GM23248 (cell line): ENCODE results near the gene ATP6V1C2.

ENCODE experiments used
- EZH2 ChIP-seq: fragments of 200-600 bp; sonication (generic); IDR thresholded peaks from 2 replicates; pipeline ENCODE4 v1.6.1; 2018; ENCODE audit warnings: antibody characterized with exemption, mild to moderate bottlenecking; ENCODE audit not compliant: insufficient read depth, poor library complexity, severe bottlenecking
- EZH2phosphoT487 ChIP-seq: fragments of 200-600 bp; sonication (generic); IDR thresholded peaks from 2 replicates; pipeline ENCODE4 v1.6.1; 2018; ENCODE audit warnings: antibody characterized with exemption, moderate library complexity, mild to moderate bottlenecking, low read depth; ENCODE audit not compliant: insufficient read depth

DNA sequence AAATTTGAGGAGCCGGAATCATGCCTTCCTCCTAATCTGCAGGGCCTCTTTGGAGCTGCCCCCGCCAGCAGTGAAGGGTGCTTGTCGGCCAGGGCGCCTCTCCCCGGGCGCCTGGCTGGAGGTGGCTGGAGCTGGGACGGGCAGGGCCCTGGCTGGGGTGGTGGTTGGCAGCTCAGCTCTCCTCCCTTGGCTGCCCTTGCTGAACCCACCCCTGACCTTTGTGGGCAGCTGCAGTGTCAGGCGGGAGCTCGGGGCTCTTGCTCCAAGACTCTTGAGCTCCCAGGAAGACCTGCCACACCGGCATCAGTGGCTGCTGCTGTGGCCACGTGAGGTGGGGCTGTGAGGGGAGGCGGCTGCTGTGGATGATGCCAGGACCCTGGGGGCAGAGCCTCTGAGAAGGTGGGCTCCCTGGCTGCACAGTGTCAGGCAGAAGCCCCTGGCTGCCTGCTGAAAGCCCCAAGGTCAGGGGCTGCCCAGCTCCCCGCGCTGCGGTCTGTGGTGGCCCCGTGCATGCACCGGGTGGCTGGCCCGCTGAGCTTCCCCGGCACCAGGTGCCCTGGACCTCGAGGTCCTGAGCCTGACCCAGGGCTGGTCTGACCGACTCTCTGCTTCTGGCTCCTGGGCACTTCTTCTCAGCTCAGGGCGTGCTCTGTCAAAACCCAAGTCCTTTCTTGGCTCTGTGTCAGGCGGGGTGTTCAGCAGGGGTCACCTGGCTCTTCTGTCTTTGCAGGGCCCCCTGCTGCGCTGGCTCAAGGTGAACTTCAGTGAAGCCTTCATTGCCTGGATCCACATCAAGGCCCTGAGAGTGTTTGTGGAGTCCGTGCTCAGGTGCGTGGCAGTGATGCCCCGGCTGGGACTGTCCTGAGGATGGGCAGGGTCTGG lies 56.7 kb downstream of the ATP6V1C2 start:
- no peak for TF ChIP-seq EZH2phosphoT487
- TF ChIP-seq EZH2, result no peak
